ENCODE results near the gene GGACT. TPM values are rescaled to one million over a fixed set of nuclear protein-coding genes. Genes with fewer than 3 reads are reported as not detected.

Gene GGACT
- polyA plus RNA-seq, 1 donor, result 4.6 TPM

Other genes starting within 250 kb of the GGACT start
- gene TMTC4, start 86.0 kb upstream of the GGACT start, polyA plus RNA-seq (ENCODE audit: insufficient read length), result 42.7 TPM

All from left kidney (tissue), 1 donor.